IPS DF 19.7 (cell line): Measurements from ENCODE around the gene TMEM59.
A peak's percentile ranks its signal among the peaks of the same experiment; 100 is the strongest.
"Not testable (repeated sequence)": the region's sequence is repeated elsewhere in the genome, so short reads cannot be mapped to it uniquely, and the experiment has no call there.

Experiments
- DNase-seq: peaks from one replicate; pipeline ENCODE4 v3.0.0-alpha.2; 2013; ENCODE audit warnings: low read depth, low spot score

The TMEM59 gene

GRCh38 chr1:54052934-54053744 is at the start of gene TMEM59, which contains the start of gene TCEANC2:
Gene TMEM59 (minus strand): TSS chr1:54053204. CDS start chr1:54053188, 16 bp downstream.
Gene TCEANC2 (plus strand): TSS chr1:54053608. CDS start chr1:54054423, 815 bp downstream.
- peak; percentile 95 for DNase-seq

- DNase-seq: no peak
Measured at GRCh38 chr1:54100500-54100899, 47.5 kb upstream of the TMEM59 start.

- no peak for DNase-seq
Measured at GRCh38 chr1:54099061-54099610, 46.1 kb upstream of the TMEM59 start.

GRCh38 chr1:54096877-54097240 is 43.9 kb upstream of the TMEM59 start:
- no peak for DNase-seq

GRCh38 chr1:54096227-54096876 is 43.3 kb upstream of the TMEM59 start:
- DNase-seq: no peak

GRCh38 chr1:54095546-54096226 is 42.7 kb upstream of the TMEM59 start:
- DNase-seq: no peak

GRCh38 chr1:54094730-54095105 is 41.7 kb upstream of the TMEM59 start:
- not testable (repeated sequence) for DNase-seq

- no peak for DNase-seq
Measured at GRCh38 chr1:54094001-54094729, 41.2 kb upstream of the TMEM59 start.

- DNase-seq: no peak
Measured at GRCh38 chr1:54091666-54092065, 38.7 kb upstream of the TMEM59 start.

- no peak for DNase-seq
Measured at GRCh38 chr1:54088385-54088784, 35.4 kb upstream of the TMEM59 start.

- DNase-seq: no peak
Measured at GRCh38 chr1:54086754-54087153, 33.8 kb upstream of the TMEM59 start.

- peak; percentile 7 for DNase-seq
Measured at GRCh38 chr1:54084794-54085193, 31.8 kb upstream of the TMEM59 start.

GRCh38 chr1:54081306-54082270 is 28.6 kb upstream of the TMEM59 start:
- DNase-seq: peak; percentile 88

GRCh38 chr1:54080598-54081049 is 27.6 kb upstream of the TMEM59 start:
- DNase-seq: no peak

GRCh38 chr1:54077359-54077758 is 24.4 kb upstream of the TMEM59 start:
- no peak for DNase-seq

GRCh38 chr1:54070171-54070837 is 17.3 kb upstream of the TMEM59 start:
- no peak for DNase-seq

GRCh38 chr1:54069791-54070170 is 16.8 kb upstream of the TMEM59 start:
- no peak for DNase-seq

- DNase-seq: no peak
Measured at GRCh38 chr1:54064299-54064698, 11.3 kb upstream of the TMEM59 start.

GRCh38 chr1:54054438-54054749 is 1.4 kb upstream of the TMEM59 start:
- no peak for DNase-seq
